GM18505 (cell line): ENCODE measurements around the gene MTA1.
A peak's percentile ranks its signal among the peaks of the same experiment; 100 is the strongest.

Experiments
- ATAC-seq: cut with Tn5 transposase; IDR thresholded peaks from one replicate; pipeline ENCODE4 v1.9.1; 2021; ENCODE audit not compliant: unreplicated experiment
- POLR2A ChIP-seq: IDR thresholded peaks from 4 replicates; pipeline ENCODE4 v1.6.1; 2011; ENCODE audit warnings: borderline replicate concordance; ENCODE audit not compliant: insufficient read depth, insufficient read length; ENCODE audit errors: extremely low read depth

Gene MTA1

GRCh38 chr14:105490572-105491365, 71.1 kb downstream of the MTA1 start, which contains the start of gene TEDC1:
TEDC1 (plus strand) TSS chr14:105491246; CDS start chr14:105491376, 130 bp downstream.
- peak; percentile 62 for ATAC-seq

GRCh38 chr14:105491366-105491973, 71.8 kb downstream of the MTA1 start:
- TF ChIP-seq POLR2A, result peak; percentile 54

More at GRCh38 chr14:105490572-105491365, 71.1 kb downstream of the MTA1 start, which contains the start of gene TEDC1:
- TF ChIP-seq POLR2A, result peak; percentile 82

GRCh38 chr14:105492031-105492970, 72.7 kb downstream of the MTA1 start:
- TF ChIP-seq POLR2A, result no peak
- no peak for ATAC-seq

More at GRCh38 chr14:105491366-105491973, 71.8 kb downstream of the MTA1 start:
- ATAC-seq, result peak; percentile 5

- no peak for TF ChIP-seq POLR2A
- ATAC-seq, result no peak
These were observed 73.6 kb downstream of the MTA1 start for GRCh38 chr14:105492971-105493871.

- ATAC-seq, result no peak
- TF ChIP-seq POLR2A, result no peak
These were observed 74.4 kb downstream of the MTA1 start for GRCh38 chr14:105493921-105494605.

GRCh38 chr14:105494606-105494929, 74.9 kb downstream of the MTA1 start:
- no peak for ATAC-seq
- TF ChIP-seq POLR2A, result no peak

- ATAC-seq, result no peak
- TF ChIP-seq POLR2A, result no peak
These were observed 75.7 kb downstream of the MTA1 start for GRCh38 chr14:105495101-105495989.

GRCh38 chr14:105495990-105496830, 76.6 kb downstream of the MTA1 start:
- ATAC-seq, result no peak
- no peak for TF ChIP-seq POLR2A

- TF ChIP-seq POLR2A, result no peak
- ATAC-seq, result no peak
These were observed 77.4 kb downstream of the MTA1 start for GRCh38 chr14:105496831-105497591.
